Adipose tissue (tissue), 3 donors: ENCODE measurements around the gene SEMA4G. TPM values are rescaled to one million over a fixed set of nuclear protein-coding genes. Genes with fewer than 3 reads are reported as not detected.

Source experiments
- H3K27ac ChIP-seq: one replicate; pipeline ENCODE4 v1.5.1; 2013; ENCODE audit warnings: low read depth, low read length
- WGBS, 3 donors: extraction: QIAGEN DNeasy Blood & Tissue Kit; methylation state at CpG; one replicate each; pipeline ENCODE4 v1.1.7; 2013; 5-methylcytosine and 5-hydroxymethylcytosine counted together
- polyA plus RNA-seq, 3 donors: library from polyadenylated mRNA; stranded (reverse); fragments of 200-250 nt; gene quantifications; one replicate each; pipeline ENCODE4 v1.2.3, GENCODE V29; 2013
- donor health status: healthy with polysubstance abuse.
- donor health status: Bipolar disorder and iron deficiency.
- donor health status: healthy.

Gene SEMA4G
- polyA plus RNA-seq, 3 donors: 1.6 to 10.0 (median 2.3) TPM

- no peak overlapping the region for H3K27ac ChIP-seq
- 40 to 48% (median 45%) methylated on average over 6 to 7 of the region's 7 CpGs for WGBS, 3 donors
Measured at GRCh38 chr10:101014966-101015581, 45.8 kb downstream of the SEMA4G start.

GRCh38 chr10:101015582-101015973, 46.3 kb downstream of the SEMA4G start:
- WGBS, 3 donors: 81 to 90% (median 87%) methylated on average over 8 of the region's 8 CpGs
- H3K27ac ChIP-seq: no peak overlapping the region

- no peak overlapping the region for H3K27ac ChIP-seq
- 63 to 70% (median 63%) methylated on average over 5 of the region's 5 CpGs for WGBS, 3 donors
Measured at GRCh38 chr10:101016814-101017213, 47.5 kb downstream of the SEMA4G start.

- no peak overlapping the region for H3K27ac ChIP-seq
Measured at GRCh38 chr10:101018118-101018599, 48.9 kb downstream of the SEMA4G start.

GRCh38 chr10:101018600-101019439, 49.5 kb downstream of the SEMA4G start:
- 13 to 20% (median 17%) methylated on average over 35 to 45 of the region's 45 CpGs for whole genome bisulfite sequencing, 3 donors
- H3K27ac ChIP-seq: no peak overlapping the region

More at GRCh38 chr10:101018118-101018599, 48.9 kb downstream of the SEMA4G start:
- WGBS, 3 donors: 42 to 64% (median 54%) methylated on average over 17 to 20 of the region's 20 CpGs

Other genes starting within 250 kb of the SEMA4G start
- under 1 TPM in 1 of 3 donors, not detected in 2; 0.17 TPM for gene PAX2, start 223.9 kb upstream of the SEMA4G start, polyA plus RNA-seq
- 1 to 10 TPM; 4.8 to 8.7 (median 6.1) TPM for gene SLF2, start 56.5 kb upstream of the SEMA4G start, polyA plus RNA-seq
- gene MRPL43, start 18.0 kb downstream of the SEMA4G start, polyA plus RNA-seq: 100 to 1,000 TPM in 1 of 3 donors, 10 to 100 TPM in 2; 76.5 to 109 (median 96.3) TPM
- 1 to 10 TPM; 3.7 to 9.0 (median 4.9) TPM for gene TWNK, start 18.0 kb downstream of the SEMA4G start, polyA plus RNA-seq
- gene LZTS2, start 30.3 kb downstream of the SEMA4G start, polyA plus RNA-seq: 100 to 1,000 TPM in 1 of 3 donors, 10 to 100 TPM in 2; 22.4 to 105 (median 91.5) TPM
- gene PDZD7, start 61.6 kb downstream of the SEMA4G start, polyA plus RNA-seq: 1 to 10 TPM in 2 of 3 donors, under 1 TPM in 1; 0.25 to 3.3 (median 2.3) TPM
- gene SFXN3, start 61.7 kb downstream of the SEMA4G start, polyA plus RNA-seq: 10 to 100 TPM; 17.0 to 47.8 (median 27.0) TPM
- gene KAZALD1, start 92.5 kb downstream of the SEMA4G start, polyA plus RNA-seq: 1 to 10 TPM; 1.2 to 9.2 (median 3.1) TPM
- gene TLX1, start 161.8 kb downstream of the SEMA4G start, polyA plus RNA-seq: under 1 TPM in 2 of 3 donors, not detected in 1; 0.02 to 0.09 TPM